ENCODE results near the gene IBA57. TPM values are rescaled to one million over a fixed set of nuclear protein-coding genes. Genes with fewer than 3 reads are reported as not detected.

IBA57 gene
- total RNA-seq, 1 donor from 2014 or later, result 14.5 TPM

DNA sequence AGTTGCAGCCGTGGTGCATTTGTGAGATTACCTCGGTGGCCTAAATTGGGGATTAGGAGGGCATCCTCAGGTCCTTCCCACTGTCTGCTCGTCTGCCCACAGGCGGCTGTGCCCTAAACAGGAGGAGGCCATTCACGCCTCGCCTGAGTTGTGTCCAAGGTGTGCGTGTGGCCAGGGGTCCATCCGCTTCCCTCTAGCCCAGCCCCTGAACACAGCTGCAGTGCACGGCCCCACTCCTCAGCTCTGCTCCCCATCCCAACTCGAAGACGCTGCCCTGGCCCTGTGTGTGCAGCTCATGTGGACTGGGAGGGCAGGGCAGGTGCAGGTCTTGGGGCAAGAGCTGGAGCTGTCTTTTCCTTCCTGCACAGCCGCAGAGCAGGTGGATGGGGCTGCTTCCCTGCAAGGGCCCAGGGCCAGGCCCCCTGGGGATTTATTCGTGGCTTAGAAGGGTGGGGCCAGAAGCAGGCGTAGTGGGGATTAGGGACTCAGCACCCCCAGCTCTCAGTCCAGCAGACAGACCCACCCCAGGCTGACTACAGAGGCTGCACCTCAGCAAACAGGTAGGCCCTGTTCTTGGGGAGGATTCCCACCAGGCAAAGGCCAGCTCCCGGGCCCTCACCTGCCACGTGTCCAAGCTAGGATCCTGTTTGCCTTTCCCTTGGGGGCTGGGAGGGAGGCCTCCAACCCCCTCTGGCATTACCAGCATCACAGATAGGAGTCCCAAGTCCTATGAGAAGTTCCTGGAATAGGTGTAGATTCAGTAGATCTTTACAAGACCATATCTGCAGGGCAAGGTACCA is 21.2 kb upstream of the IBA57 start:
- peaks cover 26% of the 10 kb centered on the region for H3K36me3 Mint-ChIP-seq (ENCODE audit: low read depth)
- ChIA-PET CTCF (no interaction called here), POLR2A (interaction anchor here (0.6 to 2.0 kb wide), 2 partner anchors 21 to 579 kb away, joined by 6 to 8 read pairs; partner anchors contain the start of gene IBA57)
- intact Hi-C loops (cut with micrococcal nuclease), result no loop called here
- ATAC-seq (ENCODE audit: low read depth) (no peak), DNase-seq (no peak)
- no peak overlapping the region for H3K4me3 Mint-ChIP-seq
- no peaks in the 10 kb centered on the region for H3K27me3 Mint-ChIP-seq
- TF ChIP-seq, protein P1, sequence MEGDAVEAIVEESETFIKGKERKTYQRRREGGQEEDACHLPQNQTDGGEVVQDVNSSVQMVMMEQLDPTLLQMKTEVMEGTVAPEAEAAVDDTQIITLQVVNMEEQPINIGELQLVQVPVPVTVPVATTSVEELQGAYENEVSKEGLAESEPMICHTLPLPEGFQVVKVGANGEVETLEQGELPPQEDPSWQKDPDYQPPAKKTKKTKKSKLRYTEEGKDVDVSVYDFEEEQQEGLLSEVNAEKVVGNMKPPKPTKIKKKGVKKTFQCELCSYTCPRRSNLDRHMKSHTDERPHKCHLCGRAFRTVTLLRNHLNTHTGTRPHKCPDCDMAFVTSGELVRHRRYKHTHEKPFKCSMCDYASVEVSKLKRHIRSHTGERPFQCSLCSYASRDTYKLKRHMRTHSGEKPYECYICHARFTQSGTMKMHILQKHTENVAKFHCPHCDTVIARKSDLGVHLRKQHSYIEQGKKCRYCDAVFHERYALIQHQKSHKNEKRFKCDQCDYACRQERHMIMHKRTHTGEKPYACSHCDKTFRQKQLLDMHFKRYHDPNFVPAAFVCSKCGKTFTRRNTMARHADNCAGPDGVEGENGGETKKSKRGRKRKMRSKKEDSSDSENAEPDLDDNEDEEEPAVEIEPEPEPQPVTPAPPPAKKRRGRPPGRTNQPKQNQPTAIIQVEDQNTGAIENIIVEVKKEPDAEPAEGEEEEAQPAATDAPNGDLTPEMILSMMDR (IDR thresholded peaks at IDR 0.05), result no peak
- H3K27ac Mint-ChIP-seq, result no peak overlapping the region
- H3K4me1 Mint-ChIP-seq, result peaks cover 44% of the 10 kb centered on the region
- H3K9me3 Mint-ChIP-seq, result no peaks in the 10 kb centered on the region

DNA sequence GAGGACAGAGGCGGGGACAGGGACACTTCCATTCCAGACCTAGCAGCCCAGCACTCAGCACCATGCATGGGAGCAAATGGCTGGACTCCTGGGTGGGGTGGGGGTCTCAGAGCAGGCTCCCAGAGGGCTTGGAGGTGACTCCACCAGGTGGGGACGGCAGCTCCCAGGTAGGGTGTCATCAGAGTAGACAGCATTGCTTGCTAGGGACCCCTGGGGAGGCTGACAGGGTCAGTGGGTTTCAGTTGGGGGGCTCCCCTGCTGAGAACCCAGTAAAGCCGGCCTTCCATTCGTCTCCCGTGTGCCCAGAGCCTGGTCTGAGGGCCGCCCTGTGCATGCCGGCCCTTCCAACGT is 20.6 kb upstream of the IBA57 start:
- ATAC-seq (ENCODE audit: low read depth) (no peak), DNase-seq (no peak)
- Mint-ChIP-seq H3K4me1 (peaks cover 38% of the 10 kb centered on the region), H3K36me3 (ENCODE audit: low read depth) (peaks cover 22% of the 10 kb centered on the region), H3K9me3 (no peaks in the 10 kb centered on the region), H3K4me3 (no peak overlapping the region), H3K27me3 (no peaks in the 10 kb centered on the region), H3K27ac (no peak overlapping the region)
- POLR2A ChIA-PET, result interaction anchor here (0.6 to 2.0 kb wide), 2 partner anchors 20 to 580 kb away, joined by 6 to 8 read pairs; partner anchors contain the start of gene IBA57
- CTCF ChIA-PET, result no interaction called here
- intact Hi-C loops (cut with micrococcal nuclease), result no loop called here
- TF ChIP-seq, protein P1 (IDR thresholded peaks at IDR 0.05), result no peak

DNA sequence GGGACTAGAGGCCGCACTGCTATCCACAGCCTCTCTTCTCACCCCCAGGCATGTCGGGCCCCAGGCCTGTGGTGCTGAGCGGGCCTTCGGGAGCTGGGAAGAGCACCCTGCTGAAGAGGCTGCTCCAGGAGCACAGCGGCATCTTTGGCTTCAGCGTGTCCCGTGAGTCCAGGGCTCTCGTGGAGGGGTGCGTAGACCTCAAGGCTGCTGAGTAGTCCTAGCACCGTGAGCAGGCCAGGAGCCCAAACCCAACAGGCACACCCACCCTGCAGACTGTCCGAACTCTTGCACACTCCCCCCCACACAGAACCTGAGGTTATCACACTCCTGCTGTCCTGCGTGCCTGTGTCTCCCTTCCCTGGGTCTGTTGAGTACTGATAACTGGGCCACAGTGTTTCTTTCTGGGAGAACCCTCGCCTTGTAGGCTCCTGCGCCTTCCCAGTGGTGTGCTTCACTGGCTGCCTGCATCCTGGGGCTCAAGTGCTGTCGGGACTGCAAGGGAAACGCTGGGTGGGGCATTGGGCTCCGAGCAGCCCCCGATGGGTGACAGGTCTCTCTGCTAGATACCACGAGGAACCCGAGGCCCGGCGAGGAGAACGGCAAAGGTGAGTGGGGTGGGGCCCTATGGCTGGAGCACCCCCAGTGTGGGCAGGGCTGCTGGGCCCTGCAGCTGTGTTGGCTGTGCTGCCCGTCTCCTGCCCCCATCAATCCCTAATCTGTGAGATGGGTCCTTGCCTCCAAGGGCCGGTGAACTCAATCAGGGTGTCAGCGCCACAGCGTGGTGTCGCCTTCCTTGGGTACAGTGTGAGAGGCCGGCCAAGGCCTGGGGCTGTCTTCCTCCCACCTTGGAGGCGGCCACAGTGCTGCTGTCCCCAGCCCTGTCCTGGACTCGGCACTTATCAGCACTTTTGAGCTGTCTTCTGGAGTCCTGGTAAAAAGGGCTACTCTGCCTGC is 19.9 kb upstream of the IBA57 start:
- DNase-seq, result no peak
- no peak for ATAC-seq (ENCODE audit: low read depth)
- peaks cover 36% of the 10 kb centered on the region for H3K4me1 Mint-ChIP-seq
- TF ChIP-seq, protein P1 (IDR thresholded peaks at IDR 0.05), result no peak
- no peak overlapping the region for H3K4me3 Mint-ChIP-seq
- H3K27me3 Mint-ChIP-seq, result no peaks in the 10 kb centered on the region
- POLR2A ChIA-PET, result interaction anchor here (2.0 kb wide), 1 partner anchor 20 kb away, joined by 6 read pairs; the partner anchor contains the start of gene IBA57
- intact Hi-C loops (cut with micrococcal nuclease), result no loop called here
- H3K36me3 Mint-ChIP-seq (ENCODE audit: low read depth), result peaks cover 21% of the 10 kb centered on the region
- no peaks in the 10 kb centered on the region for H3K9me3 Mint-ChIP-seq
- H3K27ac Mint-ChIP-seq, result no peak overlapping the region
- CTCF ChIA-PET, result no interaction called here

DNA sequence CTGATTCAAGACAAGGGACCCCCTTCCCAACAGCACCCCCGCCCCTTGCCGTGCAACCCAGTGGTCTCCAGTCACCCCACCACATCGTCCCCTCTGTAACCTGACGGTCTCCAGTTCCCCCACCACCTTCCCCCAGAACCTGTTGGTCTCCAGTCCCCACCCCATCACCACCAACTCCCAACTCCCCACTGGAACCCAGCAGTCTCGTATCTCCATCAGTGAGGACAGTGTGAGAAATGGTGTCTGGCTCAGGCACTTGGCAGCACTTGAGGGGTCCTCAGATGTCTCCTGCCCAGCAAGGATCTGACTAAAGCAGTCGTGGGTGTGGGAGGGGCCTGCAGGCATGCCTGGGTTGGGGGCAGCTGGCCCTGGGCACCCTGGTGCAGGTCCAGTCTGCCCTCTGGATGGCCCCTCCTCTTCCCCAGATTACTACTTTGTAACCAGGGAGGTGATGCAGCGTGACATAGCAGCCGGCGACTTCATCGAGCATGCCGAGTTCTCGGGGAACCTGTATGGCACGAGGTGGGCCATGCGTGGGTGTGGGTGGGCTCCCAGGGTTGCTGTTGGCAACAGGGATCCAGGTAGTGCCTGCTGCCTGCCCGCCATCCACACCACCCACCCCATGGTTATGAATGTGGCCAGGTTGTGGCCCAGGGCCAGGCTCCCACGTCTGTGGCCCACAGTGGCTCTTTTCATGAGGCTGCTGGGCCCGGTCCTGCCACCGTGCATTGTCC is 19.0 kb upstream of the IBA57 start:
- CTCF ChIA-PET, result no interaction called here
- POLR2A ChIA-PET, result no interaction called here
- ATAC-seq (ENCODE audit: low read depth), result no peak

More for the DNA sequence above, 19.0 kb upstream of the IBA57 start:
- H3K36me3 Mint-ChIP-seq (ENCODE audit: low read depth), result peaks cover 21% of the 10 kb centered on the region
- no peak overlapping the region for H3K4me3 Mint-ChIP-seq
- TF ChIP-seq, protein P1 (IDR thresholded peaks at IDR 0.05), result no peak
- no peak overlapping the region for H3K27ac Mint-ChIP-seq
- H3K9me3 Mint-ChIP-seq, result no peaks in the 10 kb centered on the region
- no peaks in the 10 kb centered on the region for H3K27me3 Mint-ChIP-seq
- no peak for DNase-seq
- intact Hi-C loops (cut with micrococcal nuclease), result no loop called here
- peaks cover 28% of the 10 kb centered on the region for H3K4me1 Mint-ChIP-seq

Data from activated B cell treated with CpG ODN at 0.5 μM for 24 hours (primary cell).